ENCODE data around the gene TRMT2B. TPM values are rescaled to one million over a fixed set of nuclear protein-coding genes. Genes with fewer than 3 reads are reported as not detected.
"Not testable (repeated sequence)": the region's sequence is repeated elsewhere in the genome, so short reads cannot be mapped to it uniquely, and the experiment has no call there.

The TRMT2B gene
- total and polyA plus RNA-seq, 4 donors: 3.3 to 11.2 (median 7.0) TPM

DNA sequence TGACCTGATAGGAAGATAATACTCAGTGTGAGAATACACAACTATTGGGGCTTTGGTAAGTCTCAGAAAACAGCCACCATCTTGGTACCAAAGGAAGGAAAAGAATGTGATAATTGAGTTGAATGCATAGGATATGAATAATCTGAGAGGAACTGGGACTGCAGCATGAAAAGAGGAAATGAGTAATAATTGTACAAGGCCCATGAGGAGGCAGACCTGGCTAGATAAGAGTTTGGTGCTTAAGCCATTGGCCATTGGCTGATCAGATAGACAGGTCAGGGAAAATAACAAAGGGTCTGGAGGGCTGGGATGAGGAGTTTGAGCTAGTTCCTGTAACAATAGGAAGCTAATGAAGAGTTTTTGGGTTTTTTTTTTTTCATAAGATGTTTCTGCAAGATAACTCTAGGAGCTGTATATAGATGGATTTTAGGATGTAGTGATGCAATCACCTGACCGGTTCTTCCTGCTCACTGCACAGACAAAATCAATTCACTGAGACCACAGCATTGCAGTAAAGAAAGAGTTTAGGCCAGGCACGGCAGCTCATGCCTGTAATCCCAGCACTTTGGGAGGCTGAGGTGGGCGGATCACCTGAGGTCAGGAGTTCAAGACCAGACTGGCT is 5.3 kb upstream of the TRMT2B start:
- H3K27ac ChIP-seq (ENCODE audit: low read depth in 1 of 2, low read length in 2 of 2): no peak overlapping the region
- no peak overlapping the region for H3K9ac ChIP-seq (ENCODE audit: low read depth in 1 of 2, low read length in 2 of 2)
- no peaks in the 10 kb centered on the region for H3K36me3 ChIP-seq (ENCODE audit: control insufficient read depth in 4 of 4, insufficient read depth in 3 of 4, low read depth in 1 of 4, low read length in 3 of 4)
- H3K4me1 ChIP-seq (ENCODE audit: control insufficient read depth in 4 of 4, insufficient read depth in 4 of 4, low read length in 3 of 4): no peaks in the 10 kb centered on the region
- no peak for DNase-seq (ENCODE audit: low spot score)
- no peaks in the 10 kb centered on the region for H3K27me3 ChIP-seq (ENCODE audit: control insufficient read depth in 4 of 4, insufficient read depth in 4 of 4, low read length in 3 of 4)
- 83% methylated on average over 3 of the region's 3 CpGs for WGBS
- no peak overlapping the region for H3K4me3 ChIP-seq (ENCODE audit: low read depth in 1 of 3, low read length in 3 of 3)
- TF ChIP-seq YY1 (IDR thresholded peaks at IDR 0.05) (no peak), EGR1 (IDR thresholded peaks at IDR 0.05; ENCODE audit: low read depth in 2 of 2) (no peak), JUND (IDR thresholded peaks at IDR 0.05) (no peak), HNF4A (conservative IDR thresholded peaks at IDR 0.05) (no peak), TAF1 (conservative IDR thresholded peaks at IDR 0.05) (no peak), NR2F2 (IDR thresholded peaks at IDR 0.05) (no peak), RXRA (IDR thresholded peaks at IDR 0.05) (no peak), RAD21 (IDR thresholded peaks at IDR 0.05) (no peak)
- TF ChIP-seq, protein P1, sequence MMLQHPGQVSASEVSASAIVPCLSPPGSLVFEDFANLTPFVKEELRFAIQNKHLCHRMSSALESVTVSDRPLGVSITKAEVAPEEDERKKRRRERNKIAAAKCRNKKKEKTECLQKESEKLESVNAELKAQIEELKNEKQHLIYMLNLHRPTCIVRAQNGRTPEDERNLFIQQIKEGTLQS (IDR thresholded peaks at IDR 0.05): no peak
- TF ChIP-seq, protein P2, sequence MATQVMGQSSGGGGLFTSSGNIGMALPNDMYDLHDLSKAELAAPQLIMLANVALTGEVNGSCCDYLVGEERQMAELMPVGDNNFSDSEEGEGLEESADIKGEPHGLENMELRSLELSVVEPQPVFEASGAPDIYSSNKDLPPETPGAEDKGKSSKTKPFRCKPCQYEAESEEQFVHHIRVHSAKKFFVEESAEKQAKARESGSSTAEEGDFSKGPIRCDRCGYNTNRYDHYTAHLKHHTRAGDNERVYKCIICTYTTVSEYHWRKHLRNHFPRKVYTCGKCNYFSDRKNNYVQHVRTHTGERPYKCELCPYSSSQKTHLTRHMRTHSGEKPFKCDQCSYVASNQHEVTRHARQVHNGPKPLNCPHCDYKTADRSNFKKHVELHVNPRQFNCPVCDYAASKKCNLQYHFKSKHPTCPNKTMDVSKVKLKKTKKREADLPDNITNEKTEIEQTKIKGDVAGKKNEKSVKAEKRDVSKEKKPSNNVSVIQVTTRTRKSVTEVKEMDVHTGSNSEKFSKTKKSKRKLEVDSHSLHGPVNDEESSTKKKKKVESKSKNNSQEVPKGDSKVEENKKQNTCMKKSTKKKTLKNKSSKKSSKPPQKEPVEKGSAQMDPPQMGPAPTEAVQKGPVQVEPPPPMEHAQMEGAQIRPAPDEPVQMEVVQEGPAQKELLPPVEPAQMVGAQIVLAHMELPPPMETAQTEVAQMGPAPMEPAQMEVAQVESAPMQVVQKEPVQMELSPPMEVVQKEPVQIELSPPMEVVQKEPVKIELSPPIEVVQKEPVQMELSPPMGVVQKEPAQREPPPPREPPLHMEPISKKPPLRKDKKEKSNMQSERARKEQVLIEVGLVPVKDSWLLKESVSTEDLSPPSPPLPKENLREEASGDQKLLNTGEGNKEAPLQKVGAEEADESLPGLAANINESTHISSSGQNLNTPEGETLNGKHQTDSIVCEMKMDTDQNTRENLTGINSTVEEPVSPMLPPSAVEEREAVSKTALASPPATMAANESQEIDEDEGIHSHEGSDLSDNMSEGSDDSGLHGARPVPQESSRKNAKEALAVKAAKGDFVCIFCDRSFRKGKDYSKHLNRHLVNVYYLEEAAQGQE (IDR thresholded peaks at IDR 0.05): no peak
- TF ChIP-seq, protein P3, sequence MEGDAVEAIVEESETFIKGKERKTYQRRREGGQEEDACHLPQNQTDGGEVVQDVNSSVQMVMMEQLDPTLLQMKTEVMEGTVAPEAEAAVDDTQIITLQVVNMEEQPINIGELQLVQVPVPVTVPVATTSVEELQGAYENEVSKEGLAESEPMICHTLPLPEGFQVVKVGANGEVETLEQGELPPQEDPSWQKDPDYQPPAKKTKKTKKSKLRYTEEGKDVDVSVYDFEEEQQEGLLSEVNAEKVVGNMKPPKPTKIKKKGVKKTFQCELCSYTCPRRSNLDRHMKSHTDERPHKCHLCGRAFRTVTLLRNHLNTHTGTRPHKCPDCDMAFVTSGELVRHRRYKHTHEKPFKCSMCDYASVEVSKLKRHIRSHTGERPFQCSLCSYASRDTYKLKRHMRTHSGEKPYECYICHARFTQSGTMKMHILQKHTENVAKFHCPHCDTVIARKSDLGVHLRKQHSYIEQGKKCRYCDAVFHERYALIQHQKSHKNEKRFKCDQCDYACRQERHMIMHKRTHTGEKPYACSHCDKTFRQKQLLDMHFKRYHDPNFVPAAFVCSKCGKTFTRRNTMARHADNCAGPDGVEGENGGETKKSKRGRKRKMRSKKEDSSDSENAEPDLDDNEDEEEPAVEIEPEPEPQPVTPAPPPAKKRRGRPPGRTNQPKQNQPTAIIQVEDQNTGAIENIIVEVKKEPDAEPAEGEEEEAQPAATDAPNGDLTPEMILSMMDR (IDR thresholded peaks at IDR 0.05; ENCODE audit: low read depth, low read length, missing input control): no peak
- TF ChIP-seq, protein P4, sequence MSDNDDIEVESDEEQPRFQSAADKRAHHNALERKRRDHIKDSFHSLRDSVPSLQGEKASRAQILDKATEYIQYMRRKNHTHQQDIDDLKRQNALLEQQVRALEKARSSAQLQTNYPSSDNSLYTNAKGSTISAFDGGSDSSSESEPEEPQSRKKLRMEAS (IDR thresholded peaks at IDR 0.05): no peak
- no peaks in the 10 kb centered on the region for H3K9me3 ChIP-seq (ENCODE audit: control insufficient read depth in 4 of 4, low read length in 3 of 4)

DNA sequence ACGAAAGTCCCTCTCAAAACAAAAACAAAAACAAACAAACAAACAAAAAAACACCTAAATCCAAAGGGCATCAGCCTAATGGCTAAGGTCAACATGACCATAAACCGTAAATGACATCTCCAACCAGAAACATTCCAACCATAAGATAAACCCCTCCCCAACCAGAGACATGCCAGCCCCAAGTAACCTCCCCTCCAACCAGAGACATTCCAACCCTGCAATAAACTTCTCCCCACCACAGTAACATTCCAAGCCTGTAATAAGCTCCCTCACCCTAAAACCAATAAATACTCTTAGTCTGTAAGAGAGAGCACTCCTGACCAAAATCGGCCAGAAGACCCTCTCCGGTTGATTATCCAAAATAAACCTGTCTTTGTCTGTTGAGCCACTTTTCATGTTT is 4.6 kb upstream of the TRMT2B start:
- H3K27ac ChIP-seq (ENCODE audit: low read depth in 1 of 2, low read length in 2 of 2); H3K4me3 ChIP-seq (ENCODE audit: low read depth in 1 of 3, low read length in 3 of 3); DNase-seq (ENCODE audit: low spot score); H3K27me3 ChIP-seq (ENCODE audit: control insufficient read depth in 4 of 4, insufficient read depth in 4 of 4, low read length in 3 of 4); H3K36me3 ChIP-seq (ENCODE audit: control insufficient read depth in 4 of 4, insufficient read depth in 3 of 4, low read depth in 1 of 4, low read length in 3 of 4); H3K4me1 ChIP-seq (ENCODE audit: control insufficient read depth in 4 of 4, insufficient read depth in 4 of 4, low read length in 3 of 4); H3K9me3 ChIP-seq (ENCODE audit: control insufficient read depth in 4 of 4, low read length in 3 of 4); H3K9ac ChIP-seq (ENCODE audit: low read depth in 1 of 2, low read length in 2 of 2): not testable (repeated sequence)
- 71% methylated on average over 4 of the region's 4 CpGs for WGBS

DNA sequence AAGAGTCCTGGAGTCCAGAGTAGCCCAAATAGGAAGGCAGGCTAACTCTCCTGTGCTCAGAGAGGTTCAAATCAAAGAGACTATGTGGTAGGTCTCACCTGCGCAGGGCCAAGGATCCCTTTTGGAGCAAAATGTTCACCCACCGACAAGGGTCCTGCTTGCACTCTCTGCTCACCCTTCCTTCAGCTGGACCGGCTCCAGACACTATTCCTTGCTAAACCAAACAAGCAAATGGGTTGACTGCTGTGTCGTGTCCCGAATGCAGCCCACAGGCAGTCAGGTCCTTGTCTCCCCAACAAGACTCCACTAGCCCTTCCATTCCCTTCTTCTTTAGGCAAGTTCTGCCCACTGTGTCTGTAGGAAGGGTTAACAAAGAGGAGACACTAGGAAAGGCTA is 760 bp downstream of the TRMT2B start:
- Histone ChIP-seq H3K36me3 (ENCODE audit: control insufficient read depth in 4 of 4, insufficient read depth in 3 of 4, low read depth in 1 of 4, low read length in 3 of 4) (no peaks in the 10 kb centered on the region), H3K4me3 (ENCODE audit: low read depth in 1 of 3, low read length in 3 of 3) (peak overlapping the region; percentile 70 to 74 (median 72)), H3K9me3 (ENCODE audit: control insufficient read depth in 4 of 4, low read length in 3 of 4) (no peaks in the 10 kb centered on the region), H3K27me3 (ENCODE audit: control insufficient read depth in 4 of 4, insufficient read depth in 4 of 4, low read length in 3 of 4) (no peaks in the 10 kb centered on the region), H3K9ac (ENCODE audit: low read depth in 1 of 2, low read length in 2 of 2) (peak overlapping the region; percentile 43 to 89), H3K27ac (ENCODE audit: low read depth in 1 of 2, low read length in 2 of 2) (peak overlapping the region; percentile 81 to 94), H3K4me1 (ENCODE audit: control insufficient read depth in 4 of 4, insufficient read depth in 4 of 4, low read length in 3 of 4) (peaks cover 0 to 6% (median 1%) of the 10 kb centered on the region in 4 donors)
- 14% methylated on average over 5 of the region's 5 CpGs for WGBS
- no peak for DNase-seq (ENCODE audit: low spot score)
- TF ChIP-seq FOXA1 (IDR thresholded peaks at IDR 0.05) (no peak), YY1 (IDR thresholded peaks at IDR 0.05) (no peak), HNF4A (conservative IDR thresholded peaks at IDR 0.05) (no peak), HNF4G (IDR thresholded peaks at IDR 0.05) (no peak)
- TF ChIP-seq, protein P1 (IDR thresholded peaks at IDR 0.05): no peak
- TF ChIP-seq, protein P2 (IDR thresholded peaks at IDR 0.05): no peak
- TF ChIP-seq, protein P5, sequence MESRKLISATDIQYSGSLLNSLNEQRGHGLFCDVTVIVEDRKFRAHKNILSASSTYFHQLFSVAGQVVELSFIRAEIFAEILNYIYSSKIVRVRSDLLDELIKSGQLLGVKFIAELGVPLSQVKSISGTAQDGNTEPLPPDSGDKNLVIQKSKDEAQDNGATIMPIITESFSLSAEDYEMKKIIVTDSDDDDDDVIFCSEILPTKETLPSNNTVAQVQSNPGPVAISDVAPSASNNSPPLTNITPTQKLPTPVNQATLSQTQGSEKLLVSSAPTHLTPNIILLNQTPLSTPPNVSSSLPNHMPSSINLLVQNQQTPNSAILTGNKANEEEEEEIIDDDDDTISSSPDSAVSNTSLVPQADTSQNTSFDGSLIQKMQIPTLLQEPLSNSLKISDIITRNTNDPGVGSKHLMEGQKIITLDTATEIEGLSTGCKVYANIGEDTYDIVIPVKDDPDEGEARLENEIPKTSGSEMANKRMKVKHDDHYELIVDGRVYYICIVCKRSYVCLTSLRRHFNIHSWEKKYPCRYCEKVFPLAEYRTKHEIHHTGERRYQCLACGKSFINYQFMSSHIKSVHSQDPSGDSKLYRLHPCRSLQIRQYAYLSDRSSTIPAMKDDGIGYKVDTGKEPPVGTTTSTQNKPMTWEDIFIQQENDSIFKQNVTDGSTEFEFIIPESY (IDR thresholded peaks at IDR 0.05): no peak
